Liver (tissue), 9 donors: ENCODE results near the gene PRR36. TPM values are rescaled to one million over a fixed set of nuclear protein-coding genes. Genes with fewer than 3 reads are reported as not detected.

Experiments
- DNase-seq: peaks from one replicate; pipeline ENCODE4 v3.0.0-alpha.2; 2017; ENCODE audit warnings: low spot score
- H3K27ac ChIP-seq, 2 donors: one replicate each; pipeline ENCODE4 v1.7.0; 2013; ENCODE audit warnings: inconsistent platforms in 2 of 2, low read length in 2 of 2, control low read depth in 1 of 2, low read depth in 1 of 2, mild to moderate bottlenecking in 1 of 2
- H3K27me3 ChIP-seq, 4 donors: one replicate each; pipeline versions ENCODE4 v1.6.1 to v1.7.0; 2013; ENCODE audit warnings: low read length in 3 of 4, inconsistent platforms in 1 of 4, mild to moderate bottlenecking in 1 of 4, moderate library complexity in 1 of 4; ENCODE audit not compliant: control insufficient read depth in 4 of 4, insufficient read depth in 4 of 4
- H3K36me3 ChIP-seq, 4 donors: one replicate each; pipeline versions ENCODE4 v1.6.1 to v1.7.0; 2013; ENCODE audit warnings: low read length in 3 of 4, mild to moderate bottlenecking in 3 of 4, low read depth in 1 of 4, moderate library complexity in 1 of 4; ENCODE audit not compliant: control insufficient read depth in 4 of 4, insufficient read depth in 3 of 4
- H3K4me1 ChIP-seq, 4 donors: one replicate each; pipeline versions ENCODE4 v1.6.1 to v1.7.0; 2013; ENCODE audit warnings: low read length in 3 of 4, mild to moderate bottlenecking in 3 of 4, moderate library complexity in 1 of 4; ENCODE audit not compliant: control insufficient read depth in 4 of 4, insufficient read depth in 4 of 4
- H3K4me3 ChIP-seq, 3 donors: one replicate each; pipeline versions ENCODE4 v1.6.1 to v1.7.0; 2013; ENCODE audit warnings: low read length in 3 of 3, control low read depth in 1 of 3, low read depth in 1 of 3, mild to moderate bottlenecking in 1 of 3
- H3K9ac ChIP-seq, 2 donors: one replicate each; pipeline ENCODE4 v1.7.0; 2013; ENCODE audit warnings: low read length in 2 of 2, mild to moderate bottlenecking in 2 of 2, moderate library complexity in 2 of 2, control low read depth in 1 of 2, low read depth in 1 of 2
- H3K9me3 ChIP-seq, 4 donors: one replicate each; pipeline versions ENCODE4 v1.6.1 to v1.7.0; 2013; ENCODE audit warnings: low read length in 3 of 4; ENCODE audit not compliant: control insufficient read depth in 4 of 4
- ATF3 ChIP-seq: IDR thresholded peaks from 2 replicates; pipeline ENCODE4 v1.6.1; 2016; ENCODE audit warnings: antibody characterized with exemption
- EGR1 ChIP-seq, 2 donors: IDR thresholded peaks; 2 replicates each; pipeline ENCODE4 v1.6.1; 2016 to 2018; ENCODE audit warnings: antibody characterized with exemption in 2 of 2, low read depth in 2 of 2
- FOXA1 ChIP-seq: IDR thresholded peaks from 2 replicates; pipeline ENCODE4 v1.6.1; 2016; ENCODE audit warnings: antibody characterized with exemption
- FOXA2 ChIP-seq: IDR thresholded peaks from 2 replicates; pipeline ENCODE4 v1.6.1; 2016; ENCODE audit warnings: antibody characterized with exemption
- HNF4A ChIP-seq, 2 donors: conservative IDR thresholded peaks; 2 replicates each; pipeline ENCODE4 v1.6.1; 2016; ENCODE audit warnings: antibody characterized with exemption in 2 of 2, mild to moderate bottlenecking in 2 of 2
- HNF4G ChIP-seq: IDR thresholded peaks from 2 replicates; pipeline ENCODE4 v1.6.1; 2016; ENCODE audit warnings: antibody characterized with exemption
- JUND ChIP-seq, 2 donors: IDR thresholded peaks; 2 replicates each; pipeline ENCODE4 v1.6.1; 2016; ENCODE audit warnings: antibody characterized with exemption in 2 of 2
- MAX ChIP-seq: IDR thresholded peaks from 2 replicates; pipeline ENCODE4 v1.6.1; 2016; ENCODE audit warnings: antibody characterized with exemption
- NR2F2 ChIP-seq: IDR thresholded peaks from 2 replicates; pipeline ENCODE4 v1.6.1; 2016; ENCODE audit warnings: antibody characterized with exemption
- RAD21 ChIP-seq, 2 donors: IDR thresholded peaks; 2 replicates each; pipeline ENCODE4 v1.6.1; 2016; ENCODE audit warnings: antibody characterized with exemption in 2 of 2, mild to moderate bottlenecking in 2 of 2
- REST ChIP-seq: IDR thresholded peaks from 2 replicates; pipeline ENCODE4 v1.6.1; 2016; ENCODE audit warnings: antibody characterized with exemption, mild to moderate bottlenecking
- RXRA ChIP-seq, 2 donors: IDR thresholded peaks; 2 replicates each; pipeline ENCODE4 v1.6.1; 2017 to 2018; ENCODE audit warnings: antibody characterized with exemption in 2 of 2, mild to moderate bottlenecking in 1 of 2
- SP1 ChIP-seq: IDR thresholded peaks from 2 replicates; pipeline ENCODE4 v1.6.1; 2018; ENCODE audit warnings: antibody characterized with exemption, mild to moderate bottlenecking
- TAF1 ChIP-seq: conservative IDR thresholded peaks from 2 replicates; pipeline ENCODE4 v1.6.1; 2016; ENCODE audit warnings: antibody characterized with exemption, mild to moderate bottlenecking
- YY1 ChIP-seq: IDR thresholded peaks from 2 replicates; pipeline ENCODE4 v1.6.1; 2016; ENCODE audit warnings: antibody characterized with exemption, mild to moderate bottlenecking
- WGBS: extraction: QIAGEN DNeasy Blood & Tissue Kit; methylation state at CpG from one replicate; pipeline ENCODE4 v1.1.7; 2013; 5-methylcytosine and 5-hydroxymethylcytosine counted together
- polyA plus RNA-seq, 2 donors: library from polyadenylated mRNA; stranded (reverse) in 1 of 2; unstranded in 1 of 2; fragments of 200-250 nt in 1 of 2; fragments of >200 nt in 1 of 2; fragmentation: Nextera tagmentation in 1 of 2; extraction: Ambion mirVana in 1 of 2; gene quantifications; one replicate each; pipeline versions ENCODE4 v1.2.1 to v1.2.3, GENCODE V29; 2013 to 2015
- total RNA-seq, 2 donors: library from RNA; depleted of rRNA; stranded (reverse); fragments of >200 nt; gene quantifications; one replicate each; pipeline ENCODE4 v1.2.3, GENCODE V29; 2014
- TF ChIP-seq, protein P1 (sequence below): IDR thresholded peaks from 2 replicates; pipeline ENCODE4 v1.6.1; 2016; ENCODE audit warnings: antibody characterized with exemption
- donor health status: healthy.
- donor health status: healthy.
- donor health status: healthy.
- donor health status: healthy.
- donor health status: healthy.

The PRR36 gene
- total and polyA plus RNA-seq, 4 donors = 0.02 to 0.03 TPM; not detected in 2

DNA sequence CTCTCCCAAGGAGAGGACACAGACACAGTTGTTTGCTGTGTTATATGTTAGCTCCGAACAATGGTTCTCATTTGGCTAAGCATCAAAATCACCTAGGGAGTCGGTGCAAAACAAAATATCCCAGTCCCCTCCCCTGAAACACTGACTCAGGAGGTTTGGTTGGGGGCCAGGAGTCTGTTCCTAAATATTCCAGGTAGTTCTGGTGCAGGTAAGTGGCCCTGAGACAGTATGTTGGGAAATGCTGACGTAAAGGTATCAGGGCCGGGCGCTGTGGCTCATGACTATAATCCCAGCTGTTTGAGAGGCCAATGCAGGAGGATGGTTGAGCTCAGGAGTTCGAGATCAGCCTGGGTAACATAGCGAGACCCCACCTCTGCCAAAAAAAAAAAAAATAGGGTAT is 27.1 kb upstream of the PRR36 start (continued):
- TF ChIP-seq ATF3 (no peak), FOXA2 (no peak)

- Histone ChIP-seq H3K27me3 (no peaks in the 10 kb centered on the region), H3K9me3 (no peaks in the 10 kb centered on the region), H3K27ac (no peak overlapping the region), H3K4me3 (no peak overlapping the region), H3K36me3 (no peaks in the 10 kb centered on the region), H3K9ac (no peak overlapping the region), H3K4me1 (peaks cover 9 to 40% (median 27%) of the 10 kb centered on the region in 4 donors)
- DNase-seq = no peak
- no peak for TF ChIP-seq MAX
- TF ChIP-seq TAF1 = no peak
- WGBS = 93% methylated on average over 3 of the region's 3 CpGs
Measured at GRCh38 chr19:7900931-7901330, 26.7 kb upstream of the PRR36 start.

DNA sequence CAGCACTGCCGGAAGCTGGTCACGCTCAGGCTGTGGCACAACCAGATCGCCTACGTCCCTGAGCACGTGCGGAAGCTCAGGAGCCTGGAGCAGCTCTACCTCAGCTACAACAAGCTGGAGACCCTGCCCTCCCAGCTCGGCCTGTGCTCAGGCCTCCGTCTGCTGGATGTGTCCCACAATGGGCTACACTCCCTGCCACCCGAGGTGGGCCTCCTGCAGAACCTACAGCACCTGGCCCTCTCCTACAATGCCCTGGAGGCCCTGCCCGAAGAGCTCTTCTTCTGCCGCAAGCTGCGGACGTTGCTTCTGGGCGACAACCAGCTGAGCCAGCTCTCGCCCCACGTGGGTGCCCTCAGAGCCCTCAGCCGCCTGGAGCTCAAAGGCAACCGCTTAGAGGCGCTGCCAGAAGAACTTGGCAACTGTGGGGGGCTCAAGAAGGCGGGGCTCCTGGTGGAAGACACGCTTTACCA is 26.2 kb upstream of the PRR36 start:
- TF ChIP-seq RAD21 (IDR thresholded peaks at IDR 0.05) (no peak), TAF1 (no peak)
- DNase-seq = no peak
- Histone ChIP-seq H3K4me3 (no peak overlapping the region), H3K4me1 (peaks cover 9 to 36% (median 25%) of the 10 kb centered on the region in 4 donors), H3K27ac (no peak overlapping the region), H3K9ac (no peak overlapping the region), H3K36me3 (no peaks in the 10 kb centered on the region), H3K9me3 (no peaks in the 10 kb centered on the region), H3K27me3 (no peaks in the 10 kb centered on the region)
- WGBS = 93% methylated on average over 21 of the region's 21 CpGs

DNA sequence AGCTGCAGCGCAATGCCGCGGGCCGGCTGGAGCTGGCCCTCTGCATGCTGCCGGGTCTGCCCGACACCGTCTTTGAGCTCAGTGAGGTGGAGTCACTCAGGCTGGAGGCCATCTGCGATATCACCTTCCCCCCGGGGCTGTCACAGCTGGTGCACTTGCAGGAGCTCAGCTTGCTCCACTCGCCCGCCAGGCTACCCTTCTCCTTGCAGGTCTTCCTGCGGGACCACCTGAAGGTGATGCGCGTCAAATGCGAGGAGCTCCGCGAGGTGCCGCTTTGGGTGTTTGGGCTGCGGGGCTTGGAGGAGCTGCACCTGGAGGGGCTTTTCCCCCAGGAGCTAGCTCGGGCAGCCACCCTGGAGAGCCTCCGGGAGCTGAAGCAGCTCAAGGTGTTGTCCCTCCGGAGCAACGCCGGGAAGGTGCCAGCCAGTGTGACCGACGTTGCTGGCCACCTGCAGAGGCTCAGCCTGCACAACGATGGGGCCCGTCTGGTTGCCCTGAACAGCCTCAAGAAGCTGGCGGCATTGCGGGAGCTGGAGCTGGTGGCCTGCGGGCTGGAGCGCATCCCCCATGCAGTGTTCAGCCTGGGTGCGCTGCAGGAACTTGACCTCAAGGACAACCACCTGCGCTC is 25.7 kb upstream of the PRR36 start:
- 96% methylated on average over 34 of the region's 34 CpGs for WGBS
- no peak overlapping the region for H3K4me3 ChIP-seq
- peaks cover 5 to 30% (median 20%) of the 10 kb centered on the region in 4 donors for H3K4me1 ChIP-seq
- TF ChIP-seq YY1 = no peak
- no peak for TF ChIP-seq ATF3
- no peak for TF ChIP-seq RXRA (IDR thresholded peaks at IDR 0.05)
- TF ChIP-seq JUND (IDR thresholded peaks at IDR 0.05) = no peak
- TF ChIP-seq RAD21 (IDR thresholded peaks at IDR 0.05) = no peak
- TF ChIP-seq HNF4A (conservative IDR thresholded peaks at IDR 0.05) = no peak
- H3K27ac ChIP-seq = no peak overlapping the region
- H3K27me3 ChIP-seq = no peaks in the 10 kb centered on the region
- H3K36me3 ChIP-seq = no peaks in the 10 kb centered on the region
- H3K9me3 ChIP-seq = no peaks in the 10 kb centered on the region
- no peak overlapping the region for H3K9ac ChIP-seq
- DNase-seq = no peak

DNA sequence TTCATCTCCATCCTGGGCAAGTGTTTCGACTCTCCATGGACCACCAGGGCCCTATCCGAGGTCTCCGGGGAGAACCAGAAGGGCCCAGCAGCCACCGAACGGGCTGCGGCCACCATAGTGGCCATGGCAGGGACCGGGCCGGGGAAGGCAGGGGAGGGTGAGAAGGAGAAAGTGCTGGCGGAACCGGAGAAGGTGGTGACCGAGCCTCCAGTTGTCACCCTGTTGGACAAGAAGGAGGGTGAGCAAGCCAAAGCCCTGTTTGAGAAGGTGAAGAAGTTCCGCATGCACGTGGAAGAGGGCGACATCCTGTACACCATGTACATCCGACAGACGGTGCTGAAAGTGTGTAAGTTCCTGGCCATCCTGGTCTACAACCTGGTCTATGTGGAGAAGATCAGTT is 24.8 kb upstream of the PRR36 start:
- no peak for DNase-seq
- WGBS = 96% methylated on average over 16 of the region's 16 CpGs
- Histone ChIP-seq H3K9me3 (no peaks in the 10 kb centered on the region), H3K27ac (no peak overlapping the region), H3K9ac (no peak overlapping the region), H3K27me3 (no peaks in the 10 kb centered on the region), H3K4me1 (peaks cover 3 to 24% (median 14%) of the 10 kb centered on the region in 4 donors), H3K36me3 (no peaks in the 10 kb centered on the region), H3K4me3 (no peak overlapping the region)
- no peak for TF ChIP-seq MAX
- TF ChIP-seq FOXA1 = no peak
- no peak for TF ChIP-seq REST
- no peak for TF ChIP-seq HNF4A (conservative IDR thresholded peaks at IDR 0.05)
- no peak for TF ChIP-seq YY1
- TF ChIP-seq, protein P1, sequence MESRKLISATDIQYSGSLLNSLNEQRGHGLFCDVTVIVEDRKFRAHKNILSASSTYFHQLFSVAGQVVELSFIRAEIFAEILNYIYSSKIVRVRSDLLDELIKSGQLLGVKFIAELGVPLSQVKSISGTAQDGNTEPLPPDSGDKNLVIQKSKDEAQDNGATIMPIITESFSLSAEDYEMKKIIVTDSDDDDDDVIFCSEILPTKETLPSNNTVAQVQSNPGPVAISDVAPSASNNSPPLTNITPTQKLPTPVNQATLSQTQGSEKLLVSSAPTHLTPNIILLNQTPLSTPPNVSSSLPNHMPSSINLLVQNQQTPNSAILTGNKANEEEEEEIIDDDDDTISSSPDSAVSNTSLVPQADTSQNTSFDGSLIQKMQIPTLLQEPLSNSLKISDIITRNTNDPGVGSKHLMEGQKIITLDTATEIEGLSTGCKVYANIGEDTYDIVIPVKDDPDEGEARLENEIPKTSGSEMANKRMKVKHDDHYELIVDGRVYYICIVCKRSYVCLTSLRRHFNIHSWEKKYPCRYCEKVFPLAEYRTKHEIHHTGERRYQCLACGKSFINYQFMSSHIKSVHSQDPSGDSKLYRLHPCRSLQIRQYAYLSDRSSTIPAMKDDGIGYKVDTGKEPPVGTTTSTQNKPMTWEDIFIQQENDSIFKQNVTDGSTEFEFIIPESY = no peak
- no peak for TF ChIP-seq JUND (IDR thresholded peaks at IDR 0.05)
- no peak for TF ChIP-seq NR2F2
- no peak for TF ChIP-seq EGR1 (IDR thresholded peaks at IDR 0.05; ENCODE audit: low read depth in 2 of 2)
- TF ChIP-seq SP1 = no peak
- TF ChIP-seq HNF4G = no peak
- TF ChIP-seq RAD21 (IDR thresholded peaks at IDR 0.05) = no peak
